Endothelial cell of umbilical vein (primary cell): ENCODE measurements around the gene HOXB3.

Source experiments
- EZH2 ChIP-seq: IDR thresholded peaks from 2 replicates; pipeline ENCODE4 v1.6.1; 2012; ENCODE audit warnings: borderline replicate concordance, low read depth, mild to moderate bottlenecking, moderate library complexity, low read length, inconsistent platforms; ENCODE audit not compliant: severe bottlenecking
- FOS ChIP-seq: IDR thresholded peaks from 2 replicates; pipeline ENCODE4 v1.6.1; 2011; ENCODE audit warnings: mild to moderate bottlenecking, low read length, moderate library complexity, borderline replicate concordance; ENCODE audit not compliant: insufficient read depth
- JUN ChIP-seq: IDR thresholded peaks from 2 replicates; pipeline ENCODE4 v1.6.1; 2011; ENCODE audit warnings: borderline replicate concordance, low read depth; ENCODE audit not compliant: insufficient read length, insufficient read depth
- MYC ChIP-seq: IDR thresholded peaks from one replicate; pipeline ENCODE4 v1.6.1; 2011; ENCODE audit warnings: mild to moderate bottlenecking, low read depth, low read length
- POLR2A ChIP-seq: IDR thresholded peaks from 2 replicates; pipeline ENCODE4 v1.6.1; 2012; ENCODE audit warnings: low read depth, mild to moderate bottlenecking, control low read depth, low read length
- POLR2AphosphoS5 ChIP-seq: IDR thresholded peaks from 2 replicates; pipeline ENCODE4 v1.6.1; 2012; ENCODE audit warnings: low read depth, mild to moderate bottlenecking, control low read depth, low read length, moderate library complexity; ENCODE audit not compliant: insufficient read depth
- TF ChIP-seq, protein P1 (sequence below), 2 donors: IDR thresholded peaks; 1 replicate in 1 of 2; 2 replicates in 1 of 2; pipeline ENCODE4 v1.5.1; 2011; ENCODE audit warnings: low read length in 2 of 2, mild to moderate bottlenecking in 2 of 2, moderate library complexity in 2 of 2, control low read depth in 1 of 2, inconsistent platforms in 1 of 2, low read depth in 1 of 2; ENCODE audit not compliant: insufficient read depth in 1 of 2; ENCODE audit errors: extremely low read depth in 1 of 2
- TF ChIP-seq, protein P2 (sequence below): IDR thresholded peaks from 2 replicates; pipeline ENCODE4 v1.6.1; 2011; ENCODE audit not compliant: insufficient read depth, insufficient read length

- TF ChIP-seq JUN (no peak), MYC (no peak), EZH2 (no peak), POLR2AphosphoS5 (no peak), POLR2A (no peak), FOS (no peak)
- TF ChIP-seq, protein P1, sequence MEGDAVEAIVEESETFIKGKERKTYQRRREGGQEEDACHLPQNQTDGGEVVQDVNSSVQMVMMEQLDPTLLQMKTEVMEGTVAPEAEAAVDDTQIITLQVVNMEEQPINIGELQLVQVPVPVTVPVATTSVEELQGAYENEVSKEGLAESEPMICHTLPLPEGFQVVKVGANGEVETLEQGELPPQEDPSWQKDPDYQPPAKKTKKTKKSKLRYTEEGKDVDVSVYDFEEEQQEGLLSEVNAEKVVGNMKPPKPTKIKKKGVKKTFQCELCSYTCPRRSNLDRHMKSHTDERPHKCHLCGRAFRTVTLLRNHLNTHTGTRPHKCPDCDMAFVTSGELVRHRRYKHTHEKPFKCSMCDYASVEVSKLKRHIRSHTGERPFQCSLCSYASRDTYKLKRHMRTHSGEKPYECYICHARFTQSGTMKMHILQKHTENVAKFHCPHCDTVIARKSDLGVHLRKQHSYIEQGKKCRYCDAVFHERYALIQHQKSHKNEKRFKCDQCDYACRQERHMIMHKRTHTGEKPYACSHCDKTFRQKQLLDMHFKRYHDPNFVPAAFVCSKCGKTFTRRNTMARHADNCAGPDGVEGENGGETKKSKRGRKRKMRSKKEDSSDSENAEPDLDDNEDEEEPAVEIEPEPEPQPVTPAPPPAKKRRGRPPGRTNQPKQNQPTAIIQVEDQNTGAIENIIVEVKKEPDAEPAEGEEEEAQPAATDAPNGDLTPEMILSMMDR (IDR thresholded peaks at IDR 0.05; ENCODE audit: extremely low read depth in 1 of 2, insufficient read depth in 1 of 2, low read depth in 1 of 2, low read length in 2 of 2), result no peak
- TF ChIP-seq, protein P2, sequence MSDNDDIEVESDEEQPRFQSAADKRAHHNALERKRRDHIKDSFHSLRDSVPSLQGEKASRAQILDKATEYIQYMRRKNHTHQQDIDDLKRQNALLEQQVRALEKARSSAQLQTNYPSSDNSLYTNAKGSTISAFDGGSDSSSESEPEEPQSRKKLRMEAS, result no peak
These were observed 26.9 kb upstream of the HOXB3 start for GRCh38 chr17:48616717-48617470.
